Measurements from ENCODE around the gene PTCH1.
A peak's percentile ranks its signal among the peaks of the same experiment; 100 is the strongest.

The PTCH1 gene

DNA sequence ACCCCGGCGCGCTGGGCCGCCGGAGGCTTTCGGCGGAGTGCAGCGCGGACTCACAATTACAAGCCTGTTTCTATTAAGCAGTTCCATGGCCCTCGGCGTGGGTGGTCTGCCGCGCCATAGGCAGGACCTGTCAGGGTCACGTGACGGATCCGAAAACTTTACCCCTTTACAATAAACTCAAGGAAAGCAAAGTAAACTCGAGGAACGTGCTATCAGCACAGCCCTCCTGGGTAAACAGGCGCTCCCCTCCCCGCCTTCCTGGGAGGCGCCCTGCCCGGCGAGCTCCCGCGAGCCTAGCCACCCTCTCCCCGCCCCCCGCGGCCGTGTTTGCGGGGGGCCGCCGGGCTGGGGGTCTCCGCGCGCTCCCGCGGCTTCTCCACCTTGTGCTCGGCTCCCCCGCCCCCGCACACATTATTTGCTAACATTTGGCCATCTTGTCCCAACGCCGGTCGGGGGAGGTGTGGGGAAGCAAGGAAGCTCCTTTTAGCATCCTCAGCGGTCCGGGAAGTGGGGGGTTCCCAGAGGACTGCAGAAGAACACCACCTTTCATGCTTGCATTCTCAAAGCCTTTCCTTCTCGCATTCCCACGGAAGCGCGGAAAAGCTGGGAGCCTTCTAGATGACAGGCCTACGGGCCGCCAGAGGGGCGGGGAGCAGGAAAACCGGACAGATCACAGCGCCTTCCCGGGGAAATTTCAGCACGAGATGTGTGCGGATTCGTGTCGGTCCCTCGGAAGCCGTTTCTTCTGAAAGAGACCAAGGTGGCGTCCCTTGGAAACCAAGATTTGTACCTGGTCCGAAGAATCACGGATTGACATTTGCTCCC lies at the start of gene PTCH1:
Gene PTCH1 (minus strand): TSS at position 238 of the 825 bp plus-strand sequence.
- DNase-seq (ENCODE audit: low read depth in 3 of 3): no peak

DNA sequence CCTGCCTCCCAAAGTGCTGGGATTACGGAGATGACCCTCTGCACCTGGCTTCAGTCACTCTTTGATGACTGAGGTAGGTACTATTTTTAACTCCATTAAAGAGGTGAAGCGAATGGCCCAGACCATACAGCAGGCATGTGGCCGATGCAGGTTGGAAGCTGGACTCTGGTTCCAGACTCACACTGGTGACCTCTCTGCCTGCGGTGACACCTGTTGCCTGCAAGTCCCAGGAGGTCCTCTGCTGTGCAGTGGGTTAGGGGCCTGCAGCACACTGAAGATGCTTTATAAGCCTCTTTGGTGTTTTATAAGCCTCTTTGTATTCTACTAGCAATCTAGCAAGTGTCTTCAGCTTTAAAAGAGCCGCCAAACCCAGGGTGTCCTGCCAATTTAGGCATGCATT lies 49.2 kb upstream of the PTCH1 start:
- no peak for DNase-seq (ENCODE audit: low read depth in 3 of 3)

DNA sequence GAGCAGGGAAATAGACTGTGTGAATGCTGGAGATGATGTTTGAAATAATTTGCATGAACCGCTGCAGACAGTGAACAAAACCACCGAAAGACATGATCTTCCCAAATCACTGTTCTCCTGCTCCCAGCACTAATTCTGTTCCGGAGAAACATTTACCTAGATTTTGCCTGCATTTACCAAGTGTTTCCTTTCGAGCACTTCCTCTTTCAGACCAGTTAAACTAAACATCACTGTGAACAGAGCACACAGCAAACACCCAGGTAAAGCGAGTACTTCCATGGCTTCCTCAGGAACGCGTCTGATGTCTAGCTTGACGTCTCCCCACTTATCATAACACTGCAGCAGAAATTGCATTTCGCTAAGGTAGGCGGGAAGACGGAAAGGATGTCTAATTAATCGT lies 45.1 kb upstream of the PTCH1 start:
- no peak for DNase-seq (ENCODE audit: low read depth in 3 of 3)

DNA sequence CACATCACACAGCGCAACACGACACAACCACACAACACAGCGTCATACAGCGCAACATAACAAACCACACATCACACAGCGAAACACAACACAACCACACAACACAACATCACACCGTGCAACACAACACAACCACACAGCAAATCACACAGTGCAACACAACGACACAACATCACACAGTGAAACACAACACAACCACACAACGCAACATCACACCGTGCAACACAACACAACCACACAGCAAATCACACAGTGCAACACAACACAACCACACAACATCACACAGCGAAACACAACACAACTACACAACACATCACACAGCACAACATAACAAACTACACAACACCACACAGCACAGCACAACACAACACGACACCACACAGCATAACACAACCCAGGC lies 40.4 kb upstream of the PTCH1 start:
- no peak for DNase-seq (ENCODE audit: low read depth in 3 of 3)

DNA sequence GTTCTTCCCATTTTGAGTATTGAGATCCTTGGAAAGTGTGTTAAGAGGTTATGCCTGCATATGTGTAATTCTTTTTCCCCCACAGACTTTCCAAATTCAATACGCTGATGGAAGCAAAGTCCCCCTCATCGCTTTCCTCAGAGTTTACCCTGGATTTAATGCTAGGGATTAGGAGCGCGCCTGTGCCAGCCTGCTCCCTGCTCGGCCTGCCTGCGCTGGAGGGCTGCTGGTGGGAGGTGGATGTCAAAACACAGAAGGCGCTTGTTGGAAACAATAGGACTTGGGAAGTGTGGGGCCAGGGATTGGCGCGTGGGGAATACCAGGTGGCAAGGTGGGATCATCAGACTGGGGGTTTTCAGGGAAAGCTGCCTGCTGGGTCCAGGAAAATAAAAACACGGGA lies 39.8 kb upstream of the PTCH1 start:
- DNase-seq (ENCODE audit: low read depth in 3 of 3): no peak

DNA sequence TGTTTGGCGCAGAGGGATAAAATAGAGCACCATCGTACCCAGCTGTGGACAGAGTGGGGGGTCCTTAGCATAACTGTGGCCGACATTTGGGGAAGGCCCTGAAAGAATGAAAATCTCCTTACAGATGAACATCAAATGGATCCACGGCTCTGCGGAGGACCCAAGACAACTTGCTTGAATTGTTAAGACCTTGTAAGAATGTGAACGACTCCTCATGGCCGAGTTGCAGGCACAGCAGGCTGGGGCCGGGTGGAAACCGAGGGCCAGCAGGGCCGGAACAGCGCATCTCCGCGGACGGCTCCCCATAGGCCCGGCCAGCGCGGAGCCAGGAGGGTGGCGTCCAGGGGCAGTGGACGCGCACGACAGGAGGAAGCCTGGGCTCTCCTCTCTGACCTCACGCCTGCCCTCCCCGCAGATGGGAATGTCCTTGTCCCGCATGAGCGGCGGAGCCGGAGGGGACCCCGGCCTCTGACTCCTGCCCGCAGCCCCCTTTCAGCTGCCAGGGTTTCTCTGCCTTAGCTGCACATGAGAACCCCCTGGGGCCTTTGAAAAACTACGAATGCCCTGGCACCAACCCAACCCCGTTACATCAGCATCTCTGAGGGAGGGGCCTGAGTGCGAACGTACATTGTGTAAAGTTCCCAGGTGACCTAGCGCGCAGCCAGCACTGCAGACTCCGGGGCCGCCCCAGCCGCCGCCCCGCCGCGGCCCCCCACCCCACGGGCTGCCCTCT lies 36.2 kb upstream of the PTCH1 start:
- peak in 1 of 3 experiments; percentile 18 for DNase-seq (ENCODE audit: low read depth in 3 of 3)

DNA sequence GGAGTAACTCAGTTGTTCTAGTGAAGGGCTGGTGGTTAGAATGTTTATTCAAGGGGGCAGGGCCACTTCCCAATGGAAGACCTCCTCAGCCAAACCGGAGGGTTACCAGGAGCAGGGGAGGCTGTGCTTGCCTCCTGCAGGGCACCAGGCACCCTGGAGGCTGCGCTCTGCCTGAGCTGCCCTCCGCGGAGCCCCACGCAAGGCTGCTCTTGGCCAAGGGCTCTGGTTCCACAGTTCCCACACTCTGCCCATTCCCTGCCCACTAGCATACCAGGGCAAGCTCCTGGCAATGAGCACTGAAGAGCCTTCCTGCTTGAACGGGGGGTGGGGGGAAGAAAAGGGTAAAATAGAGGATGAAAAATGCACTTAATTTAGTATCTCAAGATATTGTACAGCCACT lies 35.5 kb upstream of the PTCH1 start:
- DNase-seq (ENCODE audit: low read depth in 3 of 3): no peak

DNA sequence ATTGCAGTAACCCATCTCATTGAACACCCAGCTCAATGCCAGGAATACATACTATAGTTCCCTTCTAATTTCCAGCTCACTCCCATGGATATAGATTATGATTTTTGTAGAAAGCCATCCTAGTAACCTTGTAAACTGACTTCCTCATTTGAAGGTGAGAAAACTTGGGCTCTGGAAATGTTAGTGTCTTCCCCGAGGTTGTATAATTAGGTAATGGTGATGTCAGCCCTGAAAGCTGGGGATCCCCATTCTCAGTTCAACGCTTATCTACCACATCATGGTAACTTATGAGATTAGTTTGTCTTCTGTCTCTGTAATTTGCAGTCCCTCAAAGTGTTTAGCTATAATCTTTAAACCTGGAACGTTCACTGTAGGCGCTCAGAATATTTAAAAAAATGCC lies 34.6 kb upstream of the PTCH1 start:
- DNase-seq (ENCODE audit: low read depth in 3 of 3): no peak

DNA sequence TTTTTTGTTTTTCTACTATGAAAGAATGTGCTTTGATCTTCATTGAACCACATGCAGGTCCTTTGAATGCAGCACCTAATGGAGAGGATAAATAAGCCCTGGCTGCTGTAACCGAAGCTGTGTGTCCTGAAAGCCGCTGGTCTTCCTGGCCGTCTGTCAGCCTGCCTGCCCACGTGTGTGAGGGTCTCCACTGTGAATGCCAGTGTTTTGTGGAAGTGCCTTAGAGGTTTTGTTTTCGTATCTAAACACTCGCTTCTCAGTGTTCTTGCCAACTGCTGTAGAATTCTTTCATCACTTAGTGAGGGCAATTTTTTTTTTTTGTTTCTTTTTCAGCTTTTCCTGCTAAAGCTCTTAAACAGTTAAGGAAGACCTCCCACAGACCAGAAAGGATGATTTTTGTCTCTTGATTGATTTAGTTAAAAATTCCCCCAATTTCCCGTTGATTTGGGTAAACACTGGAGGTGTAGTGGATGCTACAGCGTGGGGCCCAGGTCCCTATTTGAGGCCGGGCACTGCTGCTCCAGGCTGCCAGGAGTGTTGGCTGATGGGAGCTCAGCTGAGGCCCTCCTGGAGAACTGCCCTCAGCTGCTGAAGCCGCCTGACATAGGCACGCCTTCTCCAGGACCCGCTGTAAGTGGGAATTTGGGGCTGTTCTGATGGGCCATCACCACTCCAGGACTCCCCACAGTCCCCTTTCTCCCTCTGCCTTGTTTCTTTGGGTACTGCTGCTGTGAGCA lies 29.2 kb upstream of the PTCH1 start:
- no peak for DNase-seq (ENCODE audit: low read depth in 3 of 3)

DNA sequence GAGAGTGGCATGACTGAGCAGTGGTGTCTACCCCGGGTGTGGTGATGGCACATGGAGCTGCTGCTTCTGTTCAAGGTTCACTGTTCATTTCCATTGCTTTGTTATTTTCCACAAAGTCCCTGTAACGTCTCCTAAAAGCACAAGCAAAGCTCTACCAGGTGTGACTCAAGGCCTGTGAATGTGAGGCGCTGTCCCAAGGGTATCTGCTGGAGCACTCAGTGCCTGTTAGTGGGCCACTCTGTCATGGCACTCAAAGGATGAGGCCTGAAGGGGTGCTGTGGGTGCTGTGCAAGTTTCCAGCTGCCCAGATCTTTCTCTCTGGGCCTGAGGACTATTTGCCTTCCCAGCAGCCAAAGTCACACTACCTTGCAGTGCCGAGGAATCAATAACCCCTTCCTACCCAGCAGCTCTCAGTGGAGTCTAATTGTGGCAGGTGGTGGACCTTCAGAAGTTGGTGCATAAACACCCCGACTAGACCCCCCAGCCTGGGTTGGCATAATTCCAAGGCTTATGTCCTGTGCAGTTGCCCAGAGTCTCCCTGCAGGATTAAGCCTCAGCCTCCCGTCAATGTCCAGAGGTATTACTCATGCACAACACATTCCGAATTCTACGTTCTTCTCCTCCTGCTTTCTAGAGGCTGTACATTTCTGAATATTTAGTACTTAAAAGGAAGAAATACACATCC lies 17.4 kb upstream of the PTCH1 start:
- DNase-seq (ENCODE audit: low read depth in 3 of 3): no peak

DNA sequence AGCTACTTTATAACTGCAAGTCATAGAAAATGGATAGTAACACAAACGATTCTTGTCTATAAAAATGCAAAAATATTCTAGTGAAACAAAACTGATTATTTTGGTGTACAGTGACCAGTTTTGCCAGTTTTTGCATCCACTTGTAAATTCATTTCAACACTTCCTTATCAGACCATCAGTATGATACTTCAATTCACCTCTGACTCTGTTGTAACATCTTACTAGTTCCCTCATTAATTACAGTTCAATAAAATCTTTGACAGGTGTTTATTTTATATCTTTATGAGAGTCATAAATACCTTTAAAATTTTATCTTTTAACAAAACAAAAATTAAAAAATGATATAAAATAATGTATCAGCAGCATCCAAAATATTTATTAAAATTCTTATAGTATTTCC lies 13.1 kb upstream of the PTCH1 start:
- DNase-seq (ENCODE audit: low read depth in 3 of 3): no peak

DNA sequence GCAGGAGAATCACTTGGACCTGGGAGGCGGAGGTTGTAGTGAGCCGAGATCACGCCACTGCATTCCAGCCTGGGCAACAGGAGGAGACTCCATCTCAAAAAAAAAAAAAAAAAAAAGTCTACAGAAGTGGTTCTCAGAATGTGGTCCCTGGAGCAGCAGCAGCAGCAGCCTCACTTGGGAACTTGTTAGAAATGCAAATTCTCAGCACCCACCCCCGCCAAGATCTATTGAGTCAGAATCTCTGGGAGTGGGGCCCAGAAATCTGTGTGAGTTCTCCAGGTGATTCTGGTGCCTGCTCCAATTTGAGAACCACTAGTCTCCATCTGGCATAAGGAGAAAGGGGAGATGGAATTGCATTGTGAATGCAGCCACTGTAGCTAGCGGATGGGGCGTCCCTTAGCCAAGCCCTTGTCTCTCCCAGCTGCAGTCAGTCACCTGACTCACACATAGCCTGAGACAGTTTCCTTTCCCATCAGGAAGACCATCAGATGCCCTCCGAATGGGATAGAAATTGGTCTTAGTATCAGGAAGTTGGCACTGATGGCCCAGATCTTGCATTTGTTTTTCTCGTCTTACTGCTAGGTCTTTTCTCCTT lies 12.2 kb upstream of the PTCH1 start:
- no peak for DNase-seq (ENCODE audit: low read depth in 3 of 3)

DNA sequence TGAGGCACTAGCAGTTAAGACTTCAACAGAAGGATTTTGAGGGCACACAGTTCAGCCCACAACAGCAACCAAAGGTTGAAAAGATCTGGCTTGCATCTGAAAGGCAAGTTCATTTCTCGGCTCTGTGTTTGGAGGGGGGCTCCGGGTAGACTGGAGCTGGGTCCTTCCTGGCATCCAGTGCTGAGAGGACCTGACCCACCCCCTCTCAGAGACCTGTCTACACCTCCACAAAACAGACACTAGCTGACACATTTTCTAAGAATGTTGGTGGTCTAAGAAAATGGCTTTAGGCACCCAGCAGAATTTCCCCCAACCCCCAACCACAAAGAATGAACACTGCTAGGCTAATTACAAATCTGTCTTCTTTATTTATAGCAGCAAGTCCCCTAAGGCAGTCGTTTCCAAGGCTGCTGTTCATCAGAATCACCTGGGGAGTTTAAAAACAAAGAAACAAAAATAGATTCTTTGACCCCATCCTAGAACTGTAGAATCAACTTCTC lies 6.2 kb upstream of the PTCH1 start:
- no peak for DNase-seq (ENCODE audit: low read depth in 3 of 3)

DNA sequence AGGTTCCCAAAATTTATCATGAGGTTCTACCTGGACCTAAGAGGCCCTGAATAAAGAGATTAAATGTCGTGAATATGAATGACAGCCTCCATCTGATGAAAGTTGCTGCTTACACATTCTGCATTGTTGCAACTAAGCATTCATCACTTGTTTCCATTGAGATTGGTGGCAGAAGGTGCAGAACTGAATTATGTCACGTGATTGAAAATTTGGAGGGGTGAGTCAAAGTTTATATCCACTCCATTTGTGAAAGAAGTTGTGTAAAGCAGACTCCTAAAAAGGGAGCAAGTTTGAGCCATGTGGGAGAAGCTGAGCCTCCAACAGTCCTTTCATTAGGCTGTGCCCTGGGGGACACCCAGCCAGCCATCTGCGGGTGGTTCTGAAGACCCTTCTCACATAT lies 4.9 kb upstream of the PTCH1 start:
- DNase-seq (ENCODE audit: low read depth in 3 of 3): no peak

DNA sequence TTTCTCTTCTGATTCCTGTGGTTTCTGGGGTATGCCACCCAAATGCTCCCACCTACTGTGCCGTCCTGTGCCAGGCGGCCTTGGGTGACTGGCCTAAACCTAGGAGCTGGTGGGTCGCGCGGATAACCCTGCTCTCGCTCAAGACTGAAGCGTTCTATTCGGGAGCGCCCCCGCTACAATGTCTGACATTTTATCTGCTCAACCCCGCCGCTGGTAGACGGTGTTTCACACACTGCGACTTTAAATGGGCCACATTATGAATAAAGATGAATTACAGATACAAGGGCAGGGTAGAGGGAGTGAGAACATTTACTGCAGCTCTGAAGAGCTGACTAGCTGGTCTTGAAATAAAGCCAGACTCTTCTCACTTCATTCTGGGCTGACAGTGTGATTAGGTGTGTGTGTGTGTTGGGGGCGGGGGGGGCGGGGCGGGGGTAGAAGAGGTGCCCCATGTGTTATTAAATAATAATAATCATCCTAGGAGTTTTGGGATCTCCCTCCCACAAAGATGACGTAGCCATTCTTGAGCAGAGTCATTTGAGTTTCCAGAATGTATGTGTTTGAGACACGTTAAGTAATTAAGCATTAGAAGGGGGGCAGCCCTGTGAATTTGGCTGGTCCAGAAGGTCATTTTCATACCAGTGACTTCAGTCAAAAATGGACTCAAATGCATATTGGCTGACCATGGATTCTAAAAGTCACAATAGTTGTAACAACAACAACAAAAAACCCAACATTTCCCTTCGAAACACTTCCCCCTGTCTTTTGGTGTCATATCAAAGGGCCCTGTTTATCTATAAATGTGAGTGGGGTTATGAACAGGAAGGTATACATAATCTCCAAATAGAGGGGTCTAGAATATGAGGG lies 1.0 kb upstream of the PTCH1 start:
- DNase-seq (ENCODE audit: low read depth in 3 of 3): no peak

DNA sequence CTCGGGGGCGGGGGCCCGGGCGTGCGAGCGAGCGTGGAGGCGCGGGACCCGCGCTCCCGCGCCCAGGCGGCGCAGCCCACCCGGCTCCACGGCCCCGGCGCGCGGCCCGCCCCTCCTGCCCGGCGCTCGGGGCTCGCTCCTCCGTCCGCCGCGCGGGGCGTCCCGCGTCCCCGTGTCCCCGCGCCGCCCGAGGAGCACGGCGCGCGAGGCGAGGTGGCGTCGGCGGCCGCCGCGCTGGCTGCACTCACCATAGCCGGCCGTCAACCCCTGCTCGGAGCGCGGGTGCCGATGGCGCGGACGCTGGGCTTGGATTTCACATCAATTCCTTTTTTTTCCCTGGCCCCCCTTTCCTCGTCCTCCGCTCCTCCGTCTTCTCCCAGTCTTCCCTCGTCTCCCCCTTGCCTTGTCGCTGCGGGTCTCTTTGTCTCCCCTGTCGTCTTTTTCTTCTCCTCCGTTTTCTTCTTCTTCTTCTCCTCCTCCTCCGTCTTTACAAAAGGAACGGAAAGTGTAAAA lies 494 bp downstream of the PTCH1 start:
- DNase-seq (ENCODE audit: low read depth in 3 of 3): no peak

DNA sequence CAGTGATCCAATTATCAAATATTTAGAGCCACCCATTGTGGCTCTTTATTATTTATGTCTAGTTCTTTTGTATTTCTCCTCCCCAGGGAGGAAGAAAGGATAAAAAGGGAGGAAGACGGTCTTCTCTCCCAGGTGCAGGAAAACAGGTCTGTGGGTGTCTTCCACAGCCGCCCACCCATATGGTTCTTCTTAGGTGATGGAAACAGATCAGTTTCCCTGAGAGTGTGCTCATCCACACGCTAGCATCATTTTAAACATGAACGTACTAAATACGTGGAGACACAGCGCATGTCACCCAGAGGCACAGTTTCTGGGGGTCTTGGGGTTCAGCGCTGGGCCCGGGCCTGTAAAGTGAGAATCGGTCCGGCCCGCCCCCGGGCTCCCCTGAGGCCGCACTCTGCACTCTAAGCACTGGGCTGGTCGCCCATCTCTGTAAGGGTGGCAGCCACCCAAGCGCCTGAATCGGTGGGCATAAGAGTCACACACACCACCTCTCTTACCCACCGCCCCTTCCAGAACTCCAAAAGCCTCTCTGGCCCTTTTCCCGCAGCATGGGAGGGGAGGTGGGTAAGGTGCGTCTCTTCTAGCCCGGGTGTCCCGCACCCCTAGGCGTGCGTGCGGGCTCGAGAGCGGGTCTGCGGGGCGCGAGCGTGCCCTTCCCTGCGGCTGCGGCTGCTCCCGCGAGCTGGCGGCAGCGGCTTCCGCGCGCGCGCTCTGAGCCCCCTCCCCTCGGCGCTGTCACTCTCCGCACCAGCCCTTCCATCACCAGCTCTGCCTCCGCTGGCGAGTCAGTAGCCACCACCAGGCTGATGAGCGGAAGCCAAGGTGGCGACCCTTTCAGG lies 1.3 kb downstream of the PTCH1 start:
- no peak for DNase-seq (ENCODE audit: low read depth in 3 of 3)

DNA sequence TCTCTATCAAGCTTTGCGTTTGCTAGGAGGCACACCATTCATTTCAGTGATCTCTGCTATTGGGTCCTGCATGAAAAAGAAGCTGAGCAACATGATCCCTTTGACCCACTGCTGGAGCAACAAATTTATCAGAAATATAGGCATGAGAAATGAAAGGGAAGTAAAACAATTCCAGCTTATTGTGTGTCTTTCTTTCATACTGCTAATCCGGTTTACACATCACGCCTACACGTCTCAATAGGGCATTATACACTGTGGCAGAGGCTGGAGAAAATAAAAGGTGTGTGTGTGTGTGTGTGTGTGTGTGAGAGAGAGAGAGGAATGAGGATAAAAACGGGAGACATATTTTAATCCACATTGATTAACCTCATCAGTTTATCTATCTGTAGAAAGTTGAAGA lies 2.4 kb downstream of the PTCH1 start:
- no peak for DNase-seq (ENCODE audit: low read depth in 3 of 3)

DNA sequence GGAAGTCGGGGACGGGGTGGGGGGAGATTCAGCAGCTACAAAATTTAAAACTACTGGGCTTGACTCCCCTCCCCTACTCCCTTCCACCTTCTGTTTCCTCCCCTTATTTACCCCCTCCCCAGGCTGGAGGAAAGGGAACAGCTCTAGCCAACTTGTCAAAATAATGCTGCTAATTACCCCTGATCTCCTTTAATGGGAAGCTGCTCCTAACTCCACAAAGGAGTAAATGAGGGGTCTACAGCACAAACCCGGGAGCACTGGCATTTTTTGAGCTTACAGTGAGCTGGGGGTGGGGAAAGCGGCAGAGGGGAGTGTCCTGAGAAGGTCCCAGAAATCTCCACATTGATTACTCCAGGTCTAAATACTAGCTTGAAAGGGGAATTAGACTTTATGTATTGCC lies 3.1 kb downstream of the PTCH1 start:
- DNase-seq (ENCODE audit: low read depth in 3 of 3): no peak

Data from stimulated activated CD4-positive, alpha-beta T cell treated with anti-CD3 and anti-CD28 coated beads, TNF-alpha, amount 100 ng/mL, for 24 hours (primary cell).